Measurements from ENCODE around the gene CMTM2.
A peak's percentile ranks its signal among the peaks of the same experiment; 100 is the strongest.

Gene CMTM2, protein sequence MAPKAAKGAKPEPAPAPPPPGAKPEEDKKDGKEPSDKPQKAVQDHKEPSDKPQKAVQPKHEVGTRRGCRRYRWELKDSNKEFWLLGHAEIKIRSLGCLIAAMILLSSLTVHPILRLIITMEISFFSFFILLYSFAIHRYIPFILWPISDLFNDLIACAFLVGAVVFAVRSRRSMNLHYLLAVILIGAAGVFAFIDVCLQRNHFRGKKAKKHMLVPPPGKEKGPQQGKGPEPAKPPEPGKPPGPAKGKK

DNA sequence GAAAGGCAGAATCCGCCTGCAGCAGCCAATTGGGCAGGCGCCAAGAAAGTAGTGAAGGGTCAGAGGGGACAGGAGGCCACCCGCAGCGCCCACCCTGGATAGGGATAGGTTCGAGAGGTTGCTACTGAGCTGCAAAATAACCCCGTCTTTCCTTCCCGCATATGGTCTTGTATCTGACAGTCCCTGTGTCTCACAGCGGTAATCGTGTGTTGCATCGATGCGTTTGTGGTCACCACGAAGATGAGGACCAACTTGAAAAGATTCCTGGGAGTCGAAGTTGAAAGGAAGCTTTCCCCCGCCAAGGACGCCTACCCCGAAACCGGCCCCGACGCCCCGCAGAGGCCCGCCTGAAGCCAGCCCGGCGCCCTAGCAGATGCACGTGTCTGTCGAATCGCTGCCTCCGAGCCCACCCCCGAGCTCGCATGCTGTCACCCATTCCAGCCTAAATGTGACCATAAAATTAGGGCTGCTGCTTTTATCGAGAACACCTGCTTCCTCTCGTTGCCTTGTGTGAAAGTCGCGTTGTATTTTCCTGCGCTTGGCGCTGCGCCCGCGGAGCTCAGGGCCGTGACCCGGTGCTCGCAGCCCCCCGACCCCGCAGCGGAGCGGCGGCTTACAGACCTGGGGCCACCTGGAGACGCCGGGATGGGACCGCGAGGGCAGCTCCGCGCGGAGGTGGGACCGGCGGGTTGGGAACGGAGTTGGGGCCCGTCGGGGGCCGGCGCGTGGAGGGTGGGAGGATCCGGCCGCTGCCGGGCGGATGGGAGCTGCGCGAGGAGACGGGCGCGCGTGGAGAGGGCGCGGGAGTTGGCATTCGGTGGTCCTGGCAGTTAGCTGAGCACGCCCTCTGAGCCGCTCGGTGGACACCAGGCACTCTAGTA, at the start of gene CMTM2:
TSS of gene CMTM2 (plus strand) at position 813 of the 881 bp plus-strand sequence. CDS start 145 bp downstream, outside the sequence.
- DNase-seq (ENCODE audit: low read depth in 2 of 2), result no peak

DNA sequence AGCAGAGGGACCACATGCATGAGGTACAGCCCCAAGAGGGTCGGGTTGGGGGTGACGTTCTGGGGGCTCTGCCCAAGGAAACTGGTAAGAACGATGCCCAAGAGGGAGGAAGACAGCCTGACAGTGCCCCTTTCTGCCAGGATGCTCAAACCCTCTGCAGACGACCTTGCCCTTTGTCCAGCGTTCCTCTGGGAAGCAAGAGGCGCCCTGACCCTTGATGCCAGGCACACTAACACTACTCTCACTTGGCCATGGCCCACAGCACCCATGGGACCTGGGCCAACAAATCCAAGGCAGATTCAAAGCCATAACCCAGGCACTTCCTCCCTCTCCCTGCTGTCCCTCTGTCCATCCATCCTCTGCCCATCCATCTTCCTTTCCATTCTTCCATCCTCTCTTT, 49.8 kb upstream of the CMTM2 start:
- DNase-seq (ENCODE audit: low read depth in 2 of 2), result no peak

DNA sequence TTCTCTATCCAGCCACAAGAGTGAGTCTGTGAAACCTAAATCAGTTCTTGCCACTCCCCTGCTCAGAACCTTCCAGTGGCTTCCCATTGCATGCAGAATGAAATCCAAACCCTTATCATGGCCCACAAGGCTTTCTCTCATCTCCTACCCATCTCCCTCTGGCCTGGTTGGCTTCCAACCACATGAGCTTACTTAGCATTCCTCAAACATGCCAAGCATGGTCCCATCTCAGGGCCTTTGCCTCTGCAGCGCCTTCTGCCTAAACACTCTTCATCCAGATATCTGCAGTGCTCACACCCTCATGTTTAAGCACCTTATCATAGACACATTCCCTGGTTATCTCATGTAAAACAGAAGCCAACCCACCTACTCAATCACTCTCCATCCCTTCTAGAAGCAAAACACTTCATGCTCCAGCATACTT, 44.9 kb upstream of the CMTM2 start:
- DNase-seq (ENCODE audit: low read depth in 2 of 2), result no peak

DNA sequence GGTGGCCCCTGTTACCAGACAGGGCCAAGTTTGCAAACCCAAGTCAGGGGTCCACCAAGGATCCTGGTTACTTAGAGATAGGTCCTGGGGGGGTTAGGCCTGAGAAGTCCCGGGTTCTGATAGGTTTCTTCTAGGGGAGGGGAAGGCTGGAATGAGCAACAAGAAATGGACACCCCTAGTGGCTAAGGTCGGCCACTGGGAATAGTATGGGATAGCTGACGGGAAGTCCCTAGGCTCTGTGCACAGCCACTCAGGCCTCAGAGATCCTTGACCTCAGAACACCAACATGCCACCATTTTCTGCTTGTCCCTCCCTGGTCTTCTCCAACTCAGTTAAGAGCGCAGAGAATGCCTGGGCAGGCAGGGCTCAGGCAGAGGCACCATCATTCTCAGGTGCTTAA, 42.7 kb upstream of the CMTM2 start:
- DNase-seq (ENCODE audit: low read depth in 2 of 2), result no peak

DNA sequence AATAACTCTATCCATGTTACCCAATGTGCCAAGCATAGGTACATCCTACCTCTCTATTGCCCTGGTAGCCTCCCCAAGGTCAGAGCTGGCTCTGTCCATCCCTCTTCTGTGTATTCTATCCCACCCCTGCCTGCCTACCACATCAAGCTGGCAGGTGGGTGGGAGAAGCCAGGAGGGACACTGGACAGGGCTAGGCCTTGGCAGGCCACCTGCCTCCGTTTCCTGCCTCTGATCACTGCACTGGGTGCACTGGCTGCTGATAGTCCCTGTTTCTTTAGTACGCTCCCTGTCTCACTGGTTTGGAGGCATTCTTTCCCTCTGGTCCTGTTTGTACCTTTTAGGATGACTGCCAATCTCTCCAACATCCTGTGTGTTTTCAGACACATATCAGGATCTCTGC, 42.0 kb upstream of the CMTM2 start:
- DNase-seq (ENCODE audit: low read depth in 2 of 2), result no peak

DNA sequence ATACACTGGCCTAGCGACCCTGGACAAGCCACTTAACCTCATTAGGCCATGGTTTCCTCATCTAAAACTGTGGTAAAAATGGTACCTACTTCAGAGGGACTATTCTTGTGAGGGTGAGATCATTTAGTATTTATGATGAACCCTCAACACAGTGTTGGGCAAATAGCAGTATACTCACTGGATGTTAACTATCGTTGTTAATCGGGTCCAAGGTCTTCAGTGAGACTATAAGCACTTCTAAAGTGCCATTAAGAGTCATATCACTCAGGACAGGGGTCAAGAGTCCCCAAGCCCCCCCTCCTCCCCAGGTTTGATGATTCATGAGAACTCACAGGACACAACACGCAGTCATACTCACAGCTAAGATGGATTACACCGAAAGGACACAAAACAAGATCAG, 40.4 kb upstream of the CMTM2 start:
- no peak for DNase-seq (ENCODE audit: low read depth in 2 of 2)

DNA sequence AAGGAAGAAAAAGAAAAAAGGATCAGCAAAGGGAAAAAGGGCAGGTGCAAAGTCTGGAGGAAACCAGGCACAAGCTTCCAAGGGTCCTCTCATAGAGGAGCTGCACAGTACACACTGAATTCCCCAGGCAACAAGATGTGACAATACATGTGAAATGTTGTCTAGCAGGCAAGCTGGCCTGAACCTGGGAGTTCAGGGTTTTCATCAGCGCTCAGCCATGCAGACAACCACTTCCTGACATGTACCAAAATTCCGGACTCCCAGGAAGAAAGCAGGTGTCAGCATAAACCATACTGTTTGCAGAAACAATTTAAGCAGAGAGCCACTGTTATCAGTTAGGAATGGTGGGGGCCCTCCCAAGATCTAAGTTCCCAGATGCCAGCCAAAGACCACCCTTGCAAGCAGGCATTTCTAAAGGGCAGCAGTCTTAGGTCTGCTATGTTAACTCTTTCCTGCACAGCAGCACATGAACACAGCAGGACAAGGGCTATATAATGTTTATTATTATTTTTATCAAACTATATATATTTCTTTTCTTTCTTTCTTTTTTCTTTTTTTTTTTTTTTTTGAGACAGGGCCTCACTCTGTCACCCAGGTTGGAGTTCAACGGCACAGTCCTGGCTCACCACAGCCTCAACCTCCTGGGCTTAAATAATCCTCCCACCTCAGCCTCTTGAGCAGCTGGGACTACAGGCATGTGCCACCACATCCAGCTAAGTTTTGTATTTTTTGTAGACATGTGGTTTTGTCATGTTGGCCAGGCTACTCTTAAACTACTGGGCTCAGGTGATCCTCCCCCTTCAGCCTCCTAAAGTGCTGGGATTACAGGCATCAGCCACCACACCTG, 39.4 kb upstream of the CMTM2 start:
- no peak for DNase-seq (ENCODE audit: low read depth in 2 of 2)

DNA sequence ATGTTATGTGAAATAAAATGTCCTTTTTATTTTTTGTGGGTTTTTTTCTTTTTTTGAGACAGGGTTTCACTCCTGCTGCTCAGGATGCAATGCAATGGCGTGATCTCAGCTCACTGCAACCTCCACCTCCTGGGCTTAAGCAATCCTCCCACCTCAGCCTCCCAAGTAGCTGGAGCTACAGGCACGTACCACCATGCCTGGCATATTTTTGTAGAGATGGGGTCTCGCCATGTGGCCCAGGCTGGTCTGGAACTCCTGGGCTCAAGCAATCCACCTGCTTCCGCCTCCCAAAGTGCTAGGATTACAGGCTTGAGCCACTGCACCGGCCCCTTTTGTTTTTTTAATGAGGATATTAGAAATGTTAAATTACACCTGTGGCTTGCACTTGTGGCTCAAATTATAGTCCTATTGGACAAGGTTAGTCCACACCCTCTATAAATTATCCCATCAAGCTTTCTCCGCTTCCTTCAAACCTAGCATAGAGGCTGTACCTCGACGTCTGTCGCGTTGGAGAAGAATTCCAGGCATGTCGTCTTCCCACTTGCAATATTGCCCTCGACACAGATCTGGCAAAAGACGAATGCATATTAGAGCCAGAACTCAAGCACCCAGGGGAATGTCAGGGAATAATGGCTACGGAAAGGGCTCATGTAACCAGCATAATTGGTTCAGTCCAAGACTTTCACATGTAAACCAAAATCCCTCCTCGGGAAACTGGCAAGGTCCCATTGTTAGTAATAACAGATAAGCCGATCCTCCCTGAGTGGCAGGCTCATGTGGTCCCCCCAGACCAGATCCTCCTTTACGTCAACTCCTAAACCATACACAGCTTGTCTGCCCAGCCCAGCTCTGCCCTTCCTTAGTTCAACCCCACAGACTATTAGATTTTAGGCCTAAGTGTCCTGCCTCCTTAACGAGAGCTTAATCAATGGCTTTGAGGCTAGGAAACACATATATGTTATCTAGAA, 37.6 kb upstream of the CMTM2 start:
- DNase-seq (ENCODE audit: low read depth in 2 of 2), result no peak

DNA sequence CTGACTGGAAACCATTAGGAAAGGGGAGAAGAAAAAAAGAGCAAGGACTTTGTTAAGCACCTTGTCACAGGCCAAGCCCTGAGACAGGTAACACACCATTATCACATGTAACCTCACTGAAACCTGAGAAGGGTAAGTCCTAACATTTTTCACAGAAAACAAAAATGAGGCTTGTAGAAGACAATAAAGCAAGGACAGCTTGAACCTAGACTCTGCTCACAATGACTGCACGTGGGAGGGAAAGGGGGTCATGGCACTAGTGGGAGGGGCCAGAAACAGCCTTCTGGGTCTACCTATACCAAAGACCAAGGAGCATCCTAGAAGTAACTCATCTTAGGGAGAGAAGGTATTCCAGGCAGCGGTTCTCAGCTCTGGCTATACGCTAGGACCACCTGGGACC, 36.9 kb upstream of the CMTM2 start:
- no peak for DNase-seq (ENCODE audit: low read depth in 2 of 2)

DNA sequence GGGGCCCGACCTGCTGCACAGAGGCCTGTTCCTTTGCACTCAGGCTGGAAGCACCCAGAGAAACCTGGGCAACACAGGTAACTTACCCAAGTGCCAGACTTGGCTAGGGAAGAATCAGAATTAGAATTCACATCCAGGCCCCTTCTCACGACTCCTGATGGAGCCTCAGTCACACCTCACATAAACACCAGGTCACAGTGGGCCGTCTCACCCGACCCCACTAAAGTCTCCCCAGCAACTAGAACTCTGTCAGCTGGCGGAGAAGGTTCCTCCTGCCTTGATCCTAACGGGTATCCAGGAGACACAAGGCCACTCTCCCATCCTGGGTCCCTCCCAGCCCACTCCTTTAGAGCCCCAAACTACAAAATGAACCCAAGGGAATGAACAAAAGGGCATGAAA, 35.7 kb upstream of the CMTM2 start:
- no peak for DNase-seq (ENCODE audit: low read depth in 2 of 2)

DNA sequence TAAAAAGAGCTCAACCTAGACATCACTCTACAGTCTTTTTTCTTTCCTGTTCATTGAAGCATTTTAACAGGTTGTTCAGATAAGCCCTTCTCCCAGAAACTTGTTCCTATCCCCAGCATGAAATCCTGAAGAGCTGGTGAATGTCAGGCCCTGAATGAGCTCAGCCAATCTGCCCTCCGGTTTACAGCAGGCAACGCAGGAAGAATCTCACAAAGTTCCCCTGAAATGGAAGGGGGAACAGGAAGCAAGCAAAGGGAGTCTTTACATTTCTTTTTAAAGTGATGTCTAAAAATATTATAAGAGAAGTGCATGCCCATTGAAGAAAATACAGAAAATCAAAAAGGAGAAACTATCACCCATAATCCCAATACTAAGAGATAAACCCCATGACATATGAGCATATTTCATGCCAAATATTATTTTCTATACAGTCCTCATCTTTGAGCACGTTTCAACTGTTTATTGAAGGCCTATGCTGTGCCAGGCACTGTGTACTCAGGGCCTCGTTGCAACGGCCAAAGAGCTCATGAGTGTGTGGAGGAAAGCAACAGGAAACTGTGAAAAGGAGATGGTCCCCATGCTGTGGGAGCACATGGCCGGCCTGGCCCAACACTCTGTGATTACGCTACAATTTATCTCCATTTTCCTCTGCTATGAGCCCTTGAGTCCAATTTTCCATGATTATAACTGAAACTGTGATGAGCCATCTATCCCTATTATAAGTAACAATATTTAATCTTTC, 35.1 kb upstream of the CMTM2 start:
- DNase-seq (ENCODE audit: low read depth in 2 of 2), result no peak

DNA sequence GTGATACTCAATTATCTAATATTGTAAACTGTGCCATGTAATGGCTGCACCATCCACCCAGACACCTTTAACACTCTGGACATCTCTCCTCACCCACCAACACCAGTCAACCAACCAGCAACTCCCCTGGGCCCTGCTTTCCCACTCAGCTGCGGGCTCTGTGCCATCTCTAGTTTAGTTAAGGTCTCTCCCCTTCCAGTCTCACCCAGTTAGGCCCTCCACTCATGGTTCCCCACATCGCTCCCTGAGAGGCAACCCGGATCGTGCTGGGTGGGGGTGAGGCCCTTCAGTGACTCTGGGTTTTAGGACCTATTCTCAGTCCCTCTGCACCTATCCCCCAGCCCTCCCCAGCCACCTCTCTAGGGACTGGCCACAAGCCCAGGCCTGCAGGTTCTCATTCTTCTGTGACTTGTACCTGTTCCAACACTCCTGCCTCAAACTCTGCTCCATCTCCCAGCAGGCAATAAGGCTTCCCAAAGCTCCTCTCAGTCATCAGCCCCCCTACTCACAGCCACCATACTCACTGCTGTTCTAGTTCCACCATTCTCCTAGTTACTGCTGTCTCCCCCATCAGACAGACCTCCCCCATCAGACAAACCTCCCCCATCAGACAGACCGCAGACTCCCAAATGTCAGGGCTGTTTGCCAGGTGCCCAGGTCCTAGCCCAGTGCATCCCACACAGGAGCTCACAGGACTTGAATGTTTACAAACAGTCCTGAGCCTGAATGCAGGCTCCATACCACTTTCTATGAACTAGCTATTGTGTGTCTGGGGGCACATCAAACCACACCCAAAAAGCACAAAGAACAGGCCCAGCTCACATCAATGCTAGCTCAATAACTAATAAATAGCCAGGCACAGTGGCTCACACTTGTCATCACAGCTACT, 31.9 kb upstream of the CMTM2 start:
- no peak for DNase-seq (ENCODE audit: low read depth in 2 of 2)

DNA sequence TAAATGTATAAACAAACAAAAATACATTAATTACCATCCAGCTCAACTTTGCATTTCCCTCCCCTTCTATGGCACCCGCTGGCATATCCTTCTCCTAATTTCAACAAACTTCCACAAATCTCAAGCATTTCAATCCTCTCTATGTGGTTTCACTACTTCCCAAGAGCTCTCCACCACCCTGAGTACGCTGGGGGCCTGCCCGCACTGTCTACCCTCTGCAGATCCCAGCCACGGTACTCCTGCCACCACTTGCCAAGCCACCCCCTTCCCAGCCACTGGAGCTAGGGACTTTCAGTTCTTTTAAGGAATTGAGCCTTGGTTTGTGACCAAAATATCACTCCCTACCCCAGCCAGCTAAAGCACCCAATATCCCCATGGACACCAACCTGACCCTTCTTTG, 31.2 kb upstream of the CMTM2 start:
- no peak for DNase-seq (ENCODE audit: low read depth in 2 of 2)

DNA sequence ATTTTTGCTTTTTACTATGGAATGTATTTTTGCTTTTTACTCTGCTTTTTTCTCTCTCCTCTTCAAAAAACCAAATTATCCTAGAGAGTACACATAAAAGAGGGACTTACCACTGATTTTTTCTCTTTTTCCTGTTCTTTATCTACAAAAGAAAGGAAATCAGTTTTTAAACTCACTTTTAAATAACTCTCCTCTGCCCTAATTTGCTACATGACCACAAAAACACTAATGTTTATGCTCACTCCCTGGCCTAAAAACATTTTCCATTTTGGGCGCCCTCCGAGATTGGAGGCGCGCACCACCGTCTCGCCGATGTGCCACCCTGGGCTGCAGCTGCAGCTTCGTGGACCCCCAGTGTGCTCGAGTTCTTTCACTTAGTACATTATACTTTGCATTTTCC, 30.4 kb upstream of the CMTM2 start:
- no peak for DNase-seq (ENCODE audit: low read depth in 2 of 2)

DNA sequence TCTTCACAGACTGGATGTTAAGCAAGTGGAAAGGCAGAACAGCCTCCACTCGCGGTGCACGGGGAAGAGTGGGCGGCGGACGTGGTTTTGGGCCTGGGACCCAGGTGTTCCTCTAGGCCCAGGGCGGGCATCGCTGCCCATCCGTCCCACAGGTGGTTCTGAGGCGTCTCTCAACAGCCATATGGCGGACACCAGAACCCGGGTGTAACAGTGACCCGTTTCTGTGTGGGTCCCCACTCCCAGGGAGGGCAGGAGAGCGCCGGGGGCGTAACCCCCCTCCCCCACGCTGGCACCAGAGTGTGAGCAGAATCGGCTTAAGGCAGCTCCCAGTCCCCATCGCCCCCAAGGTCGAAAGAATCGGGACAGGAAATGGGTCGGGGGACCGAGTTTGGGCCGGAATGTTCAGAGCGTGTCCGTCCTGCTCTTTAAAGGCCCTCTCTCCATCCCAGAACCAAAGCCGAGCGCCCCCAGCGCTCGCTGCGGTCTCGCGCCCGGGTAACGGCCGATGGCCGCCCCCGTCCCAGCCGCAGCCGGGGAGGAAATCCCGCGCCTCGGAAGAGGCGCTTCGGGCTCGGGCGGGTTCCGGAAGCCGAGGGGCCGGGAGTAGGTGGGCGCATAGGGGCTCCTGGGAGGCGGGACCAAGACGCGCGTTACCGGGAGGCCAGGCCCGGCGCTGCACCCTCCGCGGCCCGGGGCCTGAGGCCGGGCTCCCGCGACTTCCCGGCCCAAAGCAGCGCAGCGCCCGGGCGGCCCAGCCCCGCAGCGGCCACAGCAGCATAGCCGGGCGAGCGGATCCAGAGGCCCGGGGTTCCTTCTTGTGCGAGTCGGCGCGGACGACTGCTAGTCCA, 29.8 kb upstream of the CMTM2 start, which contains the start of gene TK2:
TSS of gene TK2 (minus strand) at position 839 of the 848 bp plus-strand sequence. CDS start at position 778, 61 bp downstream.
- DNase-seq (ENCODE audit: low read depth in 2 of 2), result peak; percentile 31 to 36

DNA sequence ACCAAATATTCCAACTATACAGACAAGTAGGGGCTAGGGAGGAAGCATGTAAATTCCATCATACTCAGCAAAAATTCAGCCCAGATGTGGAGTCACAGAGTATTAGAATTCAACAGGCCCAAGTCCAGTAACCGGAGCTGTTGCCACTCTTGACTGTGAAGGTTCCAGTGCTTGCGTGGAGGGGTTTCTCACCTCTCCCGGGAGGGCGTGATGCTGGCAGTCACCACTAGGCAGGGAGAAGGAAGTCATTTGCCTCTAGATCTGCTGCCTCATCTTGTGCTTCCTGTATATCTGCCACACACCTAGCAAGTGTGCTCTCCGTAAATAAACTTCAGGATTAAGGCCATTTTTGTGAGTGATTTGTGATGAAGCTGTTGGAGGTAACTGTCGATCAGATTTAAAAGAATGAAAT, 27.9 kb upstream of the CMTM2 start:
- DNase-seq (ENCODE audit: low read depth in 2 of 2), result peak; percentile 26 to 31

DNA sequence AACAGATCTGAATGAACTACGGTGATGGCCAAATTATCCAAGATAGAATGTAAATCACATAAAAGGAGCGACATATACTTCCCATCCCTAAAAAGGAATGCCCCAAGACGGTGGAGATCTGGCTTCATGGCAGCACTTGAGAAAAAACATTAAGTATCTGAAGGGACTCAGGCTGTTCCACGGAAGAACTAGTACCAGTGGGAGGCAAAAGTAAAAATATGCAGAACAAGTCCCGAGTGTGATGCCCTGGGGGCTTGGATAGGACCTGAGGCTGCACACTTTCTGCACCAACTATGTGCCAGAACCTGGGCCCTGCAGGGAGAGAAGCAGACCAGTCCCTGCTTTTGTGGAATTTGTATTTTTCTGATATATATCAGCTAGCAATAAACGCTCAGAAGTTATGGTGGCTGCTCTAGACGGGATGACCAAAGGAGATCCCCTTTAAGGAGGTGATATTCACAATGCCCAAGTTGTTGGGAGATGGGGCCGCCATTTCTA, 27.4 kb upstream of the CMTM2 start:
- DNase-seq (ENCODE audit: low read depth in 2 of 2), result no peak
